Esophagus (tissue), 2 donors: ENCODE results near the gene HORMAD2. TPM values are rescaled to one million over a fixed set of nuclear protein-coding genes. Genes with fewer than 3 reads are reported as not detected.
"Not testable (repeated sequence)": the region's sequence is repeated elsewhere in the genome, so short reads cannot be mapped to it uniquely, and the experiment has no call there.

Experiments
- H3K27ac ChIP-seq, 2 donors: one replicate each; pipeline ENCODE4 v1.5.1; 2013; ENCODE audit warnings: low read depth in 2 of 2, mild to moderate bottlenecking in 2 of 2, inconsistent platforms in 1 of 2, low read length in 1 of 2, moderate library complexity in 1 of 2
- H3K27me3 ChIP-seq, 2 donors: one replicate each; pipeline ENCODE4 v1.6.1; 2013; ENCODE audit warnings: low read length in 2 of 2, control low read depth in 1 of 2, mild to moderate bottlenecking in 1 of 2; ENCODE audit not compliant: insufficient read depth in 2 of 2, control insufficient read depth in 1 of 2
- H3K36me3 ChIP-seq, 2 donors: one replicate each; pipeline ENCODE4 v1.6.1; 2013; ENCODE audit warnings: low read length in 1 of 2; ENCODE audit not compliant: control insufficient read depth in 2 of 2, insufficient read depth in 2 of 2
- H3K4me1 ChIP-seq, 2 donors: one replicate each; pipeline ENCODE4 v1.6.1; 2013; ENCODE audit warnings: low read length in 1 of 2; ENCODE audit not compliant: control insufficient read depth in 2 of 2, insufficient read depth in 2 of 2
- H3K4me3 ChIP-seq, 2 donors: one replicate each; pipeline ENCODE4 v1.5.1; 2013; ENCODE audit warnings: low read length in 2 of 2, mild to moderate bottlenecking in 2 of 2, low read depth in 1 of 2, moderate library complexity in 1 of 2
- H3K9me3 ChIP-seq, 2 donors: one replicate each; pipeline ENCODE4 v1.6.1; 2013; ENCODE audit warnings: mild to moderate bottlenecking in 2 of 2, low read depth in 1 of 2, low read length in 1 of 2, moderate library complexity in 1 of 2; ENCODE audit not compliant: control insufficient read depth in 2 of 2, insufficient read depth in 1 of 2
- WGBS, 2 donors: extraction: QIAGEN DNeasy Blood & Tissue Kit; methylation state at CpG; one replicate each; pipeline ENCODE4 v1.1.7; 2013; 5-methylcytosine and 5-hydroxymethylcytosine counted together
- polyA plus RNA-seq, 2 donors: library from polyadenylated mRNA; stranded (reverse); fragments of 200-250 nt; gene quantifications; one replicate each; pipeline ENCODE4 v1.2.3, GENCODE V29; 2013
- donor health status: healthy with polysubstance abuse.
- donor health status: Bipolar disorder and iron deficiency.

The HORMAD2 gene
- polyA plus RNA-seq, 2 donors = not detected

GRCh38 chr22:30054067-30054763 is 26.0 kb upstream of the HORMAD2 start:
- no peak overlapping the region for H3K27ac ChIP-seq
- H3K36me3 ChIP-seq = no peaks in the 10 kb centered on the region
- H3K27me3 ChIP-seq = no peaks in the 10 kb centered on the region
- no peak overlapping the region for H3K4me3 ChIP-seq
- 66 to 78% methylated on average over 10 of the region's 10 CpGs for WGBS, 2 donors
- no peaks in the 10 kb centered on the region for H3K9me3 ChIP-seq
- H3K4me1 ChIP-seq = no peaks in the 10 kb centered on the region

- H3K4me1 ChIP-seq = no peaks in the 10 kb centered on the region
- no peaks in the 10 kb centered on the region for H3K27me3 ChIP-seq
- H3K36me3 ChIP-seq = no peaks in the 10 kb centered on the region
- no peak overlapping the region for H3K4me3 ChIP-seq
- no peaks in the 10 kb centered on the region for H3K9me3 ChIP-seq
- no peak overlapping the region for H3K27ac ChIP-seq
Measured at GRCh38 chr22:30054764-30055069, 25.5 kb upstream of the HORMAD2 start.

- Histone ChIP-seq H3K4me3 (no peak overlapping the region), H3K4me1 (no peaks in the 10 kb centered on the region), H3K27me3 (no peaks in the 10 kb centered on the region), H3K27ac (no peak overlapping the region), H3K36me3 (no peaks in the 10 kb centered on the region), H3K9me3 (no peaks in the 10 kb centered on the region)
- WGBS, 2 donors = 82 to 94% methylated on average over 1 of the region's 1 CpG
Measured at GRCh38 chr22:30056015-30056414, 24.2 kb upstream of the HORMAD2 start.

GRCh38 chr22:30057375-30057774 is 22.9 kb upstream of the HORMAD2 start:
- H3K9me3 ChIP-seq = no peaks in the 10 kb centered on the region
- no peaks in the 10 kb centered on the region for H3K36me3 ChIP-seq
- WGBS, 2 donors = 91 to 96% methylated on average over 1 of the region's 1 CpG
- no peak overlapping the region for H3K27ac ChIP-seq
- no peaks in the 10 kb centered on the region for H3K27me3 ChIP-seq
- no peaks in the 10 kb centered on the region for H3K4me1 ChIP-seq
- no peak overlapping the region for H3K4me3 ChIP-seq

GRCh38 chr22:30059346-30060020 is 20.8 kb upstream of the HORMAD2 start:
- H3K4me1 ChIP-seq, H3K27me3 ChIP-seq, H3K27ac ChIP-seq, H3K9me3 ChIP-seq, H3K4me3 ChIP-seq, H3K36me3 ChIP-seq: not testable (repeated sequence)
- WGBS, 2 donors = 89 to 90% methylated on average over 9 to 20 of the region's 22 CpGs

GRCh38 chr22:30061094-30061493 is 19.2 kb upstream of the HORMAD2 start:
- H3K27ac ChIP-seq, H3K4me3 ChIP-seq, H3K9me3 ChIP-seq, H3K36me3 ChIP-seq, H3K4me1 ChIP-seq, H3K27me3 ChIP-seq: not testable (repeated sequence)
- WGBS, 2 donors = 90 to 94% methylated on average over 6 of the region's 6 CpGs

- Histone ChIP-seq H3K36me3 (no peaks in the 10 kb centered on the region), H3K9me3 (no peaks in the 10 kb centered on the region), H3K27ac (no peak overlapping the region), H3K27me3 (no peaks in the 10 kb centered on the region), H3K4me3 (no peak overlapping the region), H3K4me1 (no peaks in the 10 kb centered on the region)
- 69 to 89% methylated on average over 3 of the region's 3 CpGs for WGBS, 2 donors
Measured at GRCh38 chr22:30062259-30062658, 18.0 kb upstream of the HORMAD2 start.

- 74 to 91% methylated on average over 1 of the region's 1 CpG for WGBS, 2 donors
Measured at GRCh38 chr22:30062950-30063349, 17.3 kb upstream of the HORMAD2 start.

GRCh38 chr22:30064172-30064571 is 16.1 kb upstream of the HORMAD2 start:
- no peaks in the 10 kb centered on the region for H3K36me3 ChIP-seq
- no peak overlapping the region for H3K27ac ChIP-seq
- H3K27me3 ChIP-seq = no peaks in the 10 kb centered on the region
- H3K4me1 ChIP-seq = no peaks in the 10 kb centered on the region
- no peaks in the 10 kb centered on the region for H3K9me3 ChIP-seq
- H3K4me3 ChIP-seq = no peak overlapping the region

More at GRCh38 chr22:30062950-30063349, 17.3 kb upstream of the HORMAD2 start:
- Histone ChIP-seq H3K27ac (no peak overlapping the region), H3K36me3 (no peaks in the 10 kb centered on the region), H3K9me3 (no peaks in the 10 kb centered on the region), H3K4me1 (no peaks in the 10 kb centered on the region), H3K27me3 (no peaks in the 10 kb centered on the region), H3K4me3 (no peak overlapping the region)

- Histone ChIP-seq H3K4me3 (no peak overlapping the region), H3K4me1 (no peaks in the 10 kb centered on the region), H3K27me3 (no peaks in the 10 kb centered on the region), H3K36me3 (no peaks in the 10 kb centered on the region), H3K9me3 (no peaks in the 10 kb centered on the region), H3K27ac (no peak overlapping the region)
- WGBS, 2 donors = 66 to 75% methylated on average over 2 of the region's 2 CpGs
Measured at GRCh38 chr22:30073743-30074142, 6.5 kb upstream of the HORMAD2 start.
